ENCODE data around the gene IL34. TPM values are rescaled to one million over a fixed set of nuclear protein-coding genes. Genes with fewer than 3 reads are reported as not detected.
"Not testable (repeated sequence)": the region's sequence is repeated elsewhere in the genome, so short reads cannot be mapped to it uniquely, and the experiment has no call there.

Gene IL34
- polyA plus RNA-seq, 1 experiment: 3.0 TPM

DNA sequence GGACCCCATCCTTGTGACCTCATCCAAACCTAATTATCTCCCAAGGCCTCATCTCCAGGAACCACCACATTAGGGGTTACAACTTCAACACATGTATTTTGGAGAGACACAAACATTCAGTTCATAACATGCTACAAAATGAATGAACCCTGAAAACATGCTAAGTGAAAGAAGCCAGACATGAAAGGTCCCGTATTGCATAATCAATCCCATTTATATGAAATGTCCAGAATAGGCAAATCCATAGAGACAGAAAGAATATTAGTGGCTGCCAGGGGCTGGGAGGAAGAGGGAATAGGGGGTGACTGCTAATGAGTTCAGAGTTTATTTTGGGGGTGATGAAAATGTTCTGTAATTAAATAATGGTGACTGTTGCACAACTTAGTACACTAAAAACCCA is 3.7 kb upstream of the IL34 start:
- POLR2A ChIA-PET: no interaction called here

DNA sequence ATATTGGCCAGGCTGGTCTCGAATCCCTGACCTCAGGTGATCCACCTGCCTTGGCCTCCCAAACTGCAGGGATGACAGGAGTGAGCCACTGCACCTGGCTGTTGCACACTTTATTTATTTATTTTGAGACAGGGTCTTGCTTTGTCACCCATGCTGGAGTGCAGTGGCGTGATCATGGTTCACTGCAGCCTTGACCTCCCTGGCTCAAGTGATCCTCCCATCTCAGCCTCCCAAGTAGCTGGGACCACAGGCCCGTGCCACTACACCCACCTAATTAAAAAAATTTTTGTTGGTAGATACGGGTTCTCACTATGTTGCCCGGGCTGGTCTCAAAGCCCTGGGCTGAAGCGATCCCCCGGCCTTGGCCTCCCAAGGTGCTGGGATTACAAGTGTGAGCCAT is 3.1 kb upstream of the IL34 start:
- CTCF ChIA-PET: interaction anchor here (1.6 kb wide), 1 partner anchor 10 kb away, joined by 5 read pairs; no protein-coding TSS in a partner anchor

More for the DNA sequence above, 3.7 kb upstream of the IL34 start:
- H3K27me3 ChIP-seq (ENCODE audit: control insufficient read depth, insufficient read depth, low read length): no peaks in the 10 kb centered on the region
- no peaks in the 10 kb centered on the region; the same call in 1 of the 2 replicates for H3K9me3 ChIP-seq (ENCODE audit: control insufficient read depth, insufficient read depth, low read length)
- no peak overlapping the region for H3K27ac ChIP-seq (ENCODE audit: low read depth, low read length)
- H3K4me3 ChIP-seq (ENCODE audit: low read depth, low read length): no peak overlapping the region
- no peak for DNase-seq (ENCODE audit: low read depth, low spot score)
- TF ChIP-seq, protein P1, sequence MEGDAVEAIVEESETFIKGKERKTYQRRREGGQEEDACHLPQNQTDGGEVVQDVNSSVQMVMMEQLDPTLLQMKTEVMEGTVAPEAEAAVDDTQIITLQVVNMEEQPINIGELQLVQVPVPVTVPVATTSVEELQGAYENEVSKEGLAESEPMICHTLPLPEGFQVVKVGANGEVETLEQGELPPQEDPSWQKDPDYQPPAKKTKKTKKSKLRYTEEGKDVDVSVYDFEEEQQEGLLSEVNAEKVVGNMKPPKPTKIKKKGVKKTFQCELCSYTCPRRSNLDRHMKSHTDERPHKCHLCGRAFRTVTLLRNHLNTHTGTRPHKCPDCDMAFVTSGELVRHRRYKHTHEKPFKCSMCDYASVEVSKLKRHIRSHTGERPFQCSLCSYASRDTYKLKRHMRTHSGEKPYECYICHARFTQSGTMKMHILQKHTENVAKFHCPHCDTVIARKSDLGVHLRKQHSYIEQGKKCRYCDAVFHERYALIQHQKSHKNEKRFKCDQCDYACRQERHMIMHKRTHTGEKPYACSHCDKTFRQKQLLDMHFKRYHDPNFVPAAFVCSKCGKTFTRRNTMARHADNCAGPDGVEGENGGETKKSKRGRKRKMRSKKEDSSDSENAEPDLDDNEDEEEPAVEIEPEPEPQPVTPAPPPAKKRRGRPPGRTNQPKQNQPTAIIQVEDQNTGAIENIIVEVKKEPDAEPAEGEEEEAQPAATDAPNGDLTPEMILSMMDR (IDR thresholded peaks at IDR 0.05; ENCODE audit: low read depth, low read length): no peak
- CTCF ChIA-PET: no interaction called here

DNA sequence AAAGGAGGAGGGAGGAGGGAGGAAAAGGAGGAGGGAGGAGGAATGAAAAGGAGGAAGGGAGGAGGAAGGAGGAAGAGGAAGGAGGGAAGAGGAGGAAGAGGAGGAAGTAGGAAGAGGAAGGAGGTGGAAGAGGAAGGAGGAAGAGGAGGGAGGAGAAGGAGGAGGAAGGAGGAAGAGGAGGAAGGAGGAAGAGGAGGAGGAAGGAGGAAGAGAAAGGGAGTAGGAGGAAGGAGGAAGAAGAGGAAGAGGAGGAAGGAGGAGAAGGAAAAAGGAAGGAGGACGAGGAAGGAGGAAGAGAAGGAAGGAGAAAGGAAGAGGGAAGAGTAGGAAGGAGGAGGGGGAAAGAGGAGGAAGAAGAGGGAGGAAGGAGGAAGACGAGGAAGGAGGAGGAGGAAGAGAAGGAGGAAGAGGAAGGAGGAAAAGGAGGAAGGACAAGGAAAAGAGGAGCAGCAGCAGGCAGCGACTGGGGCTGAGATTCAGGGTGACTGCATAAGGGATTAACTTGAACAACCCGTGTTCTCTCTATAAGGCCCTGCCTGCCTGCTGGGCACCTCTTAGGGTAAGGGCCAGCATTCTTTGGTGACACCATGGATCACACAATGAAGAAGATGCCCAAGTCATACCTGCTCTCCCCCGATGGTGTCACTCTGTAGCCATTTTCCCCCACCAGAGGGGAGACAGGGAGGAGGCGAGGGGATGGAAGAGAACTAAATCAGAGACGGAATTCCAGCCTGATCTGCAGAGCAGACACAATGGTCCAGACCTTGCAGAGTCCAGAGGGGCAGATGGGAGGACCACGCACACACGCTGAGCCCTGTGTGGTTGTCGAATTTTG is 1.4 kb upstream of the IL34 start:
- POLR2A ChIA-PET: no interaction called here
- Histone ChIP-seq H3K4me3 (ENCODE audit: low read depth, low read length) (no peak overlapping the region), H3K27me3 (ENCODE audit: control insufficient read depth, insufficient read depth, low read length) (no peaks in the 10 kb centered on the region), H3K9me3 (ENCODE audit: control insufficient read depth, insufficient read depth, low read length) (no peaks in the 10 kb centered on the region; the same call in 1 of the 2 replicates), H3K27ac (ENCODE audit: low read depth, low read length) (no peak overlapping the region)
- CTCF ChIA-PET: interaction anchor here (1.6 kb wide), 1 partner anchor 9 kb away, joined by 5 read pairs; no protein-coding TSS in a partner anchor
- TF ChIP-seq, protein P1 (IDR thresholded peaks at IDR 0.05; ENCODE audit: low read depth, low read length): no peak
- DNase-seq (ENCODE audit: low read depth, low spot score): no peak

More for the DNA sequence above, 3.1 kb upstream of the IL34 start:
- DNase-seq (ENCODE audit: low read depth, low spot score); H3K27ac ChIP-seq (ENCODE audit: low read depth, low read length); POLR2A ChIA-PET; H3K4me3 ChIP-seq (ENCODE audit: low read depth, low read length); H3K27me3 ChIP-seq (ENCODE audit: control insufficient read depth, insufficient read depth, low read length); H3K9me3 ChIP-seq (ENCODE audit: control insufficient read depth, insufficient read depth, low read length): not testable (repeated sequence)

DNA sequence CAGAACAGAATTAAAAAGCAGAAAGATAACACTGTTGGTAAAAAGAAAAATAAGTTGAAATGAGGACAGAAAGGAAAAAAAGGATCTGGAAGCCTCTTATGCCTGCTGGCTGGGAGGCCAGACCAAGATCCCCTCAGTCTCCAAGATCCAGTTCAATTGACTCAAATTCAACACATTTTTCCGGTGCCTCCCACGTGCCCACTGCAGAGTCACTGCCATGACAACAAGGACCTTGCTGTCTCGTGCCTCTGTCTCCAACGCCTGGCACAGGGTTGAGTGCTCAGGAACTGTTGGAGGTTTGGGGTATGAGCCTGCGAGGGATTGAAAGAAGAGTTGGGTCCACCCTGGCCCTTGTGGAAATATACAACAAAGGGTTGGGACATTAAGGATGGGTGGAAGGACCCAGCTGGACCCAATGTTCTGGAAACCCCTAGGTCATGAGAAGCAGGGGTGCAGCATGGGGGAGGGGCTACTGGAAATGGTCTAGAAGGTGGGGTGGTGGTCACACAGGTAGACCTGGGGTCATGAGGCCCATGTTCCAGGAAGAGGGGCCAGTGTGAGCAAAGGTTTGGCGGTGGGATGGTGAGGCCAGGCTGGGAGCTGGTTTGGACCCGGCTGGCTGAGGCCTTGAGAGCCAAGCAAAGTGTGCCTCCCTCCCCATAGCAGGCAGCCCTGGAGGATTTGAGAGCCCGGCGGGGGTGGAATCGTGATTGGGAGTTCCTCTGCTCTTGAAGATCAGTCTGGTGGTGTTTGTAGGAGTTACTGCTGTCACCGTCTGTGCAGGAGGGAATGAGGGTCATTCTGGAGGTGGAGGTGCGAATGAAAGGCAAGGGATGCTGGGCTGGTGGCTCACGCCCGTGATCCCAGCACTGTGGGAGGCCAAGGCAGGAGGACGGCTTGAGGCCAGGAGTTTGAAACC is 1.3 kb downstream of the IL34 start:
- ChIA-PET POLR2A (no interaction called here), CTCF (no interaction called here)
- no peak overlapping the region for H3K4me3 ChIP-seq (ENCODE audit: low read depth, low read length)
- H3K9me3 ChIP-seq (ENCODE audit: control insufficient read depth, insufficient read depth, low read length): no peaks in the 10 kb centered on the region; the same call in 1 of the 2 replicates
- H3K27ac ChIP-seq (ENCODE audit: low read depth, low read length): no peak overlapping the region
- TF ChIP-seq, protein P1 (IDR thresholded peaks at IDR 0.05; ENCODE audit: low read depth, low read length): no peak
- H3K27me3 ChIP-seq (ENCODE audit: control insufficient read depth, insufficient read depth, low read length): no peaks in the 10 kb centered on the region
- no peak for DNase-seq (ENCODE audit: low read depth, low spot score)

DNA sequence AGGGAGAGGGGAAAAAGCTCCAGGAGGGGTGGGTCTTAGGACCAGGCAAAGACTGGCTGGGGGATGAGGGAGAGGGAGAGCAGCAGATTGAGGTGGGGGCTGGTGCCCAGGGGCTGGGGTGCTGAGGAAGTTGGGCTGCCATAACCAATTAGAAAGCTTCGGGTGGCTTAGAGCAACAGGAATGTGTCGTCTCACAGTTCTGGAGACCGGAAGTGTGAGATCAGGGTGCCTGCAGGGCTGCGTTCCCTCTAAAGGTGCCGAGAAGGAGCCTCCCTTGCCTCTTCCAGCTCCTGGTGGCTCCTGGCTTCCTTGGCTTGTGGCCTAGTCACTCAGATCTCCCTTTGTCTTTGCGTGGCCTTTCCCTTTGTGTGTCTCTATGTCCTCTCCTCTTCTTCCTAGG is 2.2 kb downstream of the IL34 start:
- DNase-seq (ENCODE audit: low read depth, low spot score): no peak
- Histone ChIP-seq H3K27me3 (ENCODE audit: control insufficient read depth, insufficient read depth, low read length) (no peaks in the 10 kb centered on the region), H3K9me3 (ENCODE audit: control insufficient read depth, insufficient read depth, low read length) (no peaks in the 10 kb centered on the region; the same call in 1 of the 2 replicates), H3K27ac (ENCODE audit: low read depth, low read length) (no peak overlapping the region), H3K4me3 (ENCODE audit: low read depth, low read length) (no peak overlapping the region)
- ChIA-PET POLR2A (interaction anchor here (0.6 kb wide), 1 partner anchor 14 kb away, joined by 5 read pairs; no protein-coding TSS in a partner anchor), CTCF (interaction anchor here (0.6 kb wide), 1 partner anchor 104 kb away, joined by 3 read pairs; no protein-coding TSS in a partner anchor)
- TF ChIP-seq, protein P1 (IDR thresholded peaks at IDR 0.05; ENCODE audit: low read depth, low read length): no peak
